GM12875 (cell line): ENCODE measurements around the gene TMC8.

ENCODE experiments used
- H3K4me3 ChIP-seq: one replicate; pipeline ENCODE4 v1.5.1; 2011; ENCODE audit warnings: low read depth, low read length, control low read depth
- CTCF ChIP-seq: IDR thresholded peaks from 2 replicates; pipeline ENCODE4 v1.5.1; 2011; ENCODE audit warnings: low read depth, mild to moderate bottlenecking, control low read depth, inconsistent platforms, low read length, moderate library complexity, borderline replicate concordance; ENCODE audit not compliant: insufficient read depth

Gene TMC8

GRCh38 chr17:78124836-78125137 lies 5.8 kb upstream of the TMC8 start:
- TF ChIP-seq CTCF: no peak
- peak overlapping the region; percentile 75 for H3K4me3 ChIP-seq

GRCh38 chr17:78125138-78125913 lies 5.2 kb upstream of the TMC8 start:
- peak overlapping the region; percentile 75 for H3K4me3 ChIP-seq
- TF ChIP-seq CTCF: no peak

GRCh38 chr17:78125976-78126894 lies 4.3 kb upstream of the TMC8 start:
- no peak for TF ChIP-seq CTCF
- H3K4me3 ChIP-seq: peak overlapping the region; percentile 75

- peak overlapping the region; percentile 75 for H3K4me3 ChIP-seq
- TF ChIP-seq CTCF: no peak
Measured at GRCh38 chr17:78126895-78127238, 3.7 kb upstream of the TMC8 start.

GRCh38 chr17:78127239-78127887 lies 3.2 kb upstream of the TMC8 start:
- H3K4me3 ChIP-seq: peak overlapping the region; percentile 75
- TF ChIP-seq CTCF: no peak

- no peak for TF ChIP-seq CTCF
- H3K4me3 ChIP-seq: peak overlapping the region; percentile 75
Measured at GRCh38 chr17:78127888-78128550, 2.6 kb upstream of the TMC8 start.
